HPDE6-E6E7 (cell line): ENCODE measurements around the gene DHRS12.

Experiments used
- DNase-seq: peaks from one replicate; pipeline ENCODE4 v3.0.0; 2011; ENCODE audit warnings: missing footprints; ENCODE audit errors: extremely low spot score

The DHRS12 gene, protein sequence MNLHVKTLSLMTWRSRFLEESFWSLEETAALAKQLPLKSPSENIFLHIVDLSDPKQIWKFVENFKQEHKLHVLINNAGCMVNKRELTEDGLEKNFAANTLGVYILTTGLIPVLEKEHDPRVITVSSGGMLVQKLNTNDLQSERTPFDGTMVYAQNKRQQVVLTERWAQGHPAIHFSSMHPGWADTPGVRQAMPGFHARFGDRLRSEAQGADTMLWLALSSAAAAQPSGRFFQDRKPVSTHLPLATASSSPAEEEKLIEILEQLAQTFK

GRCh38 chr13:51803422-51804294, at the start of gene DHRS12:
Gene DHRS12 (minus strand): TSS chr13:51804163. CDS start chr13:51799659, 4,504 bp downstream.
- DNase-seq: peak; percentile 39

DNA sequence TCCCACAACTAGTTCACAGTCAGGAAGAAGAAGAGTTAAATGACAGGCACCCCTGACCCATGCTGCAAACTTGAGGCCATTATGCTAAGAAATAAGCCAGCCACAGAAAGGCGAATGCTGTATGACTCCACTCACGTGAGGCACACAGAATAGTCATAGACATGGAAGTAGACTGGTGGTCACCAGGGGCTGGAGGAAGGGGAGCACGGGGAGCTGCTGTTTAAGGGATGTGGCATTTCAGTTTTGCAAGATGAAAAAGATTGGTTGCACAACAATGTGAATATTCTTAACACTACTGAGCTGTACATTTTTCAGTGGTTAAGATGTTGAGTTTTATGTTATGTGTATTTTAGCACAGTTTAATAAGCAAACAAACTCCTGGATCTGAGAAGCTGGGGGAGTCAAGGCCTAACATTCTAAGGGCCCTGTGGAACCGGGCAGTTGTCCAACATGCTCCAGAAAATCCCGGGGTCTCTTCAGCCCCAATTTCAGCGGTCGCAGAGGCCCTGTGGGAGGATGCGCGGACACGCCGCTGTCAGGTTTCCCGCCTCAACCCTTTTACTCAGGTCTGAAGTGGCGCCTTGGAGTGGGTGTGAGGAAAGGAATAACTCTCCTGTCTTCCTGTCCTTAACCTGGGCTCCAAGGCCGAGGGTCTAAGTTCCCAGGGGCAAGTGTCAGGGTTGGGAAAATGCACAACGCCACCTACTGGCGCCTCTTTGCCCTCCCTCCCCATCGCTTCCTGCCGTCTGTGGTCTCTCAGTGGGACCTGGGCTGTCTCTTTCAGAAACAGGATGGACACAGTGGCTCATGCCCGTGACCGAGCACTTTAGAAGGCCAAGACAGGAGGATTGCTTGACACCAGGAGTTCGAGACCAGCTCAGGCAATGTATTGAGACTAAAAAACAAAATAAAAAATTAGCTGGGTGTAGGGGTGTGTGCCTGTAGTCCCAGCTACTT, 45.5 kb upstream of the DHRS12 start:
- DNase-seq: no peak

DNA sequence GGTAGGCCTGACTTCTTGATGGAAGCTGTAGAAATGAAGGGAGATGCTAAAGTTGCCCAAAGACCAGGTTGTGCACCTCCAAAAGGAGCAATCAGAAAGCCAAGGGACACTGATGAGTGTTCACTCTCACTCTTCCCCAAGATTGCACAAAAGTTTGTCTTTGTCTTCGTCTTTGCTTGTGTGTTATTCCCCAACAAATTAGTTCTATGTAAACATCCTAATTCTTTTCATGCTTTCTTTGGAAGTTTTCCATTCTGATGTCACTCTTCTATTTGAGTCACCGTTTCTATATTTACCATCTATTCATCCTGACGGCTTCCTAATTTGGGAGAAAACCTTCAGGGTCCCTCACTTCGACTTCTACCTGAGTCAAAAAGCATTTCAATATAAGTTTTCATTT, 44.7 kb upstream of the DHRS12 start:
- no peak for DNase-seq

DNA sequence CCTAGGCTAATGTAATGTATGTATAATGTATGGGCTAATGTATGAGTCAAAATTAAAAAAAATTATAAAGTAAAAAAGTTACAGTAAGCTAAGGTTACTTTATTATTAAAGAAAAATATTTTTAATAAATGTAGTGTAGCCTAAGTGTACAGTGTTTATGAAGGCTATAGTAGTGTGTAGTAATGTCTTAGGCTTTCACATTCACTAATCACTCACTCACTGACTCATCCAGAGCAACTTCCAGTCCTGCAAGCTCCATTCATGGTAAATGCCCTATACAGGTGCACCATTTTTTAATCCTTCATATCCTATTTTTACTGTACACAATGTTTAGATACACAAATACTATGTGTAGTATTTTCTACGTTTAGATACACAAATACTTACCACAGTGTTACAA, 42.8 kb upstream of the DHRS12 start:
- DNase-seq: no peak

DNA sequence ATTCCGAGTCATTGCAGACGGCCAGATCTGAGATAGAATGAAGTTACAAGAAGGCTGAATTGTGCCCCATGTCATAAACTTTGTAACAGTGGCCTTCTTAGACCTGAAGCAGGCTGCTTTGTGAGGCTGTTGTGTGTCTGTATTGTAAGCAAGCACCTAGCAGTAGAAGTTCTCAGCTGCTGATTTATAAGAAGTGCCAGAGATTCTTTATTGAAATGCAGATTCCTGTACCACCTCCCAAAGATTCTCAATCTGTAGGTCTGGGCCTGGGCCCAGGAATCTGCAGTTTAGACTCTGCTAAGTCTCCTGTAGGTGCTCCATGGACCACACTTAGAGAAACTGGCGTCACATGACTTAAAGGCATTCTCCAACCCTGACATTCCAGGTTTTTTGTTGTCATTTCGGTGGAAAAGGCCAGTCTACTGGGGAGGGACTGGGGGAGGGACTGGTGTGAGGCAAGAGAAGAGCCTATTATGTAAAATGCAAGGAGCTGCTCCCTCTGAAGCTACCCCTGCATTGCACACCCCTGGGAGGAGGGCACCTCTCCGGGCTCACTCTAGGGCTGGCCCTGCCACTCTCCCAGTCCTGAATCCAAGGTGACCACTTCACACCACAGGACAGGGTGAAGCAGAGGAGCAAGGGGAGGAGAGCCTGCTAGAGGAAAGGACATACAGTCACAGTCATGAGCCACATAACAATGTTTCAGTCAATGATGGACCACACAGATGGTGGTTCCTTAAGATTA, 41.8 kb upstream of the DHRS12 start:
- DNase-seq: no peak

GRCh38 chr13:51844862-51845573, 41.1 kb upstream of the DHRS12 start, which contains the start of gene TMEM272:
Gene TMEM272 (minus strand): TSS chr13:51845177. CDS start chr13:51838530, 6,647 bp downstream.
- DNase-seq: no peak

DNA sequence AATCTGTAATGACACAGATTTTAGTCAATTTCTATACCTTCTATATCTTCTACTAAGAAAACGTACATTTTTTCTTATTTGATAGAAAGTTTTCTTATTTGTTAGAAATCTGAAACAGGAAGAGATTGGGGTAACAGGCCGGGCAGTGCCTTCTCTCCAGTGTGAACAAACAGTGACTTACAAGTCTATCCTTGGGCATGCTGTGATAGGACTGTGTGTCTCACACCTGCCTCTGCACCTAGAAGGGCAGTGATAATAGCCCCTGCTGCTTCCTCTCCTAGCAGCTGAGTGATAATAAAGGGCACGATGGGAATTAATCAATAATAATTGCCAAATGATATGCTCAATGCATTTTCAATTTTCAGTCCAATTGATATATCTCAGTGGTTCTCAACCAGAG, 39.6 kb upstream of the DHRS12 start:
- DNase-seq: no peak

DNA sequence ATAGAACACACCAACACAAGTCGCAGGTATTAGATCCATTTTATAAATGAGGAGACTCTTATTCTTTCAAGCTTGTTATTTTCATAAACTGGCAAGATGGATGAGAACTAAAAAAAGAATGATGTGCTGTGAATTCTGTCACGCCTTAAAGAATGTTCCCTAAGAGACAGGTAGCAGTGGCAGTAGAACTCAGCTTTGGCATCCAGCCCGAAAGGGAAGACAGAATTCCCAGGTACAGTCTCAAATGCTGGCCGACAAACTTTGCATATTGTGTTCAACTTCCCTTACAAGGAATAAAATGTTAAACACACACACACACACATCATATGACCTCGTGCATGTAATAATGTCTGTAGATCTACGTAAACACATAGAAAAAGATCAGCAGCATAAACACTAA, 37.8 kb upstream of the DHRS12 start:
- DNase-seq: no peak

- DNase-seq: no peak
Observed at GRCh38 chr13:51840917-51841316, 37.0 kb upstream of the DHRS12 start.

- DNase-seq: no peak
Observed at GRCh38 chr13:51839711-51840540, 36.0 kb upstream of the DHRS12 start.

- DNase-seq: no peak
Observed at GRCh38 chr13:51838240-51838846, 34.4 kb upstream of the DHRS12 start.

- DNase-seq: no peak
Observed at GRCh38 chr13:51837016-51837415, 33.1 kb upstream of the DHRS12 start.

GRCh38 chr13:51834581-51835171, 30.7 kb upstream of the DHRS12 start:
- no peak for DNase-seq

DNA sequence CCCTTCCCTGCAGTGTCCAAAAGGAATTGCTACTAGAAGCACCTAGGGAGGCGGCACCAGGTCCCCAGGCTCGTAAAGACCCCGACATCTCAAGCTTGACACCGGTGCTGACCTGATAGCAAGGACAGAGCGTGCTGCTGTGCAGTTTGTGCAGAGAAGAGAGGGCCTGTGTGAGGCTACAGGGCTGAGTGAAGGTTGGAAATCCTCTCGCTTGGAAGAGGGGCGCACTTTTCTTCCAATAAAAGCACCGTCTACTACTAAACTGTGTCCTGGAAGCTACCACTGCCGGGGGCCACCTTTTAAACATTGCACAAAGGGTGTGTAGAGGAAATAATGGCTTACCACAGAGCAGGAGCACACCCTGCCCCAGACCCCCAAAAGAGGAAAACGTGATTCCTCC, 30.0 kb upstream of the DHRS12 start:
- no peak for DNase-seq

DNA sequence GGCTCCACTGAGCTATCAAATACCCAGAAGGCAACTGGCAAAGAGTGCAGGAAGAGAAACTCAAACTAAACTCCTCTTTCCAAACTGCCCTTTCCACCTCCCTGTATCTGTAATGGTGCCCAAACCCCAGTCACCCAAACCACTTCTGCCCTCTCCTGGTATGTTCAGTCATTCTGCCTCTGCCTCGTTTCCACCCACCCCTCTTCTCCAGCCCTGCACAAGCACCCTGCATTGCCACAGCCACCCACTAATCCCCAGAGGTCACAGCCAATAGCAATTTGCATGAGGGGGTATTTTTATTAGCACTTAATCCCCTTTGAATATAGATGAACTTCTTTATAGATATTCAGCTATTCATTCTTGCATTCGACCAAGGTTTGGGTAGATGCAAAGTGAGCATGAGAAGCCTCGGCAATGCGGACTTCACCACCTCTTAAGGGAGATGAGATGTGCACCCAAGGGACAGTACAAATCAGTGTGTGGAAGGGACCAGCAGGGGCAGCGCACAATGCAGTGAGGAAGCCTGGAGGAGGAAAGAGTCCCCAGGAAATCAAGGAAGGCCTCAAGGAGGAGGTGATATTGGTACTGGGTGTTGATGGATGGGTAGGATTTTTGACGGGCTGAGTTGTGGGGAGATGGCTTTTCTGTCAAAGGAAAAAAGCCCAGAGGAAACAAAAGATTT, 28.6 kb upstream of the DHRS12 start:
- no peak for DNase-seq

DNA sequence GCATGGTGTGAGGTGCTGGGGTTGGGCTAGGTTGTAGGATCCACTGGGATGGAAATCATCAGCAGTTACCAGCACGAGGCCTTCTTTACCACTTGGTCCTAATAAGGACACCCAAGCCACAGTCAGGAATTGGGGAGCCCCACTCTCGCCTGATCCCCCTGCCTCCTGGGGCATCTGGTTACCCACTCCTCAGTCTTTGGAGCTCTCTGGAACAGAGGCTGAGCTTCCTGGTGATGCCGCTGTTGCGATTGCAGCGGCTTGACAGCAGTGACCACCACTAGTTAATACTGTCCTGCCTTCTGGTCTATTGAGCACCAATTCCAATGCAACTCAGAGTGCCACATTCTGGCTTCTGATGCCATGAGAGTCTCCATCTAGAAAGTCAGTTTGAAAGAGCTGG, 27.6 kb upstream of the DHRS12 start:
- no peak for DNase-seq

GRCh38 chr13:51829568-51829899, 25.6 kb upstream of the DHRS12 start:
- DNase-seq: no peak
